ENCODE data around the gene GOLM1.

GOLM1 gene

DNA sequence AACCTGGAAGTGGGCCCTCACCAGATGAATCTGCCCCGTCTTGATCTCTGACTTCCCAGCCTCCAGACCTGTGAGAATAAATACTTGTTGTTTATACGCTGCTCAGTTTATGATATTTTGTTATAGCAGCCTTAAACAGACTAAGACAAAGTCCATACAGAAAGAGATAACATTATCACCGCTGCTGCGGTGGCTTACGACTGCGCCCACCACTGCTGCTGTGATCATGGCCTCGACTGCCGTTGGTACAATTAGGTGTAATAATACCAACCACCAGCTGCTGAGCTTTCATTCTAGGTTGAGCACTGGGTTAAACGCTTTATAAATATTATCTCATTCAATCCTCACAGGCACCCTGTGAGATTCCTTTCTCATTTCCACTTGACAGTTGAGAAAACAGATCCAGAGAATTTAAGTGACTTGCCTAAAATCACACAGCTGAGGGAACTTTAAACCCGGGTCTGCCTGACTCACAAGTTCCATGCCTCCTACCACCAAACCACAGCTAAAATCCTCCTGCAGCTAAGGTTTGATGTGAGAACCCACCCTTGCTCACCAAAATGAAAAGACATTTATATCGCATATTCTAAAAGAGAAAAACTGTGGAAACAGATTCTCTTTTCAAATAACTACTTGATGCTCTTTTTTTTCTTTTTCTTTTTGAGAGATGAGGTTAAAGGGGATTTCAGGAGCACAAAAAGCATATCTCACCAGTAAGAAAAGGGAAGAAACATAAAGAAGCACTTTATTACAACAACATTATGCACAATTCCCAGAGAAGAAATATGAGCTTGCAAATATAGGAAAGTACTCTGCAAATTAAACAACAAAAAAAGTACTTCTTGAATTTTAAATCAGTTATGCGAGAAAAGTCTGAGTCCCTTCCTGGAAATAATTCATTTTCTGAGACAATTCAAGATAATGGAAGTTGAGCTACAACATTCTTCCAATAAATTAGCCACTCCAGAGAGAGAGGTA is 23.9 kb downstream of the GOLM1 start:
- no peak overlapping the region for H3K4me3 ChIP-seq (ENCODE audit: control insufficient read depth, low read depth, low read length)
- no peak for TF ChIP-seq CTCF (conservative IDR thresholded peaks at IDR 0.05; ENCODE audit: control insufficient read depth, insufficient read depth, low read depth, low read length)
- DNase-seq (ENCODE audit: low read depth) = no peak

DNA sequence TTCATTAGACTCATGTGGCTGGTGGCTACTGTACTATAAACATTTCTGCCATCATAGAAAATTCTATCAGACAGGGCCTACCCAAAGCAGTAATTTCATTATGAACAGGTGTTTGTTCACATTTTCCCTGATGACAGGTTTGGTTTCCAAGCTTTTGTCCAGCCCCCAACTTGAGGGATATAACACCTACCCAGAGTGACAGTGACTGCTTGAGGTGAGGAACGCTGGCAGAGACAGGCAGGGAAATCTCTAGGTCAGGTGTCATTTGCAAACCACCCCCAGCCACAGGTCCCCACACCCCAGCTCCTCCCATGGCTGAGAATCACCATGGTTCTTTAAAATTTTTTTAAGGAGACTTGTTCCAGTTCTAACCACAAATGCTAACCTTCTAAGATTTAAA is 25.5 kb downstream of the GOLM1 start:
- TF ChIP-seq CTCF (conservative IDR thresholded peaks at IDR 0.05; ENCODE audit: control insufficient read depth, insufficient read depth, low read depth, low read length) = no peak
- no peak for DNase-seq (ENCODE audit: low read depth)
- no peak overlapping the region for H3K4me3 ChIP-seq (ENCODE audit: control insufficient read depth, low read depth, low read length)

- no peak overlapping the region for H3K4me3 ChIP-seq (ENCODE audit: control insufficient read depth, low read depth, low read length)
- no peak for TF ChIP-seq CTCF (conservative IDR thresholded peaks at IDR 0.05; ENCODE audit: control insufficient read depth, insufficient read depth, low read depth, low read length)
- peak; percentile 60 for DNase-seq (ENCODE audit: low read depth)
These were observed 26.9 kb downstream of the GOLM1 start for GRCh38 chr9:86072394-86072877.

DNA sequence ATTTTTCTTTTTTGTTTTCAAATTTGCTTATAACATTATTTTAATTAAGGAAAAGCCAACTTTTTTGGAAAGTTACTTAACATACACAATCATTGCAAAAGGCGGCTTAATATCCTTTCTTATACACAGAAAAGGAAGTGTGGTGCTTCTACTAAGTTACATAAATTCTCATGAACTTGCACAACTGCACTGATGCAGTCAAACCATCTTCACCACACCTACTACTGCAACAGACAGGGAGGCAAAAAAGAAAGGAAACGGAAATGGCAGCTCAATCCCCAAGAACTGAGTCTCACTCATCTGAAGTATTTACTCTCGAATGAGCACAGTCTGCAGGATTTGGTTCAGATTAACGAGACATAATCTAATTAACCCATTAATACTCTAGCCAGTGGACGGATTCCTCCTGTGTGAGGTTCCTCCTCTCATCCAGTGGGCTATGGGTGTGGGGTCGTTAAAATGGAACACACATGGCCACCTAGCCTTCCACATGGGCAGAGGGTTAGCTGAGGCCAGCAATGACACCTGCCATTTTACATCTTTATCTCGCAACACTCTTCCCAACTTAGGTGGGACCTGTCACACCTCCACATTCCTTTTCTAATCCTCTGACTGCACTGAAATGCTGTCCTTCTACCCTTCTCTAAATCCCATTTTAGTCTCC is 30.0 kb downstream of the GOLM1 start:
- no peak overlapping the region for H3K4me3 ChIP-seq (ENCODE audit: control insufficient read depth, low read depth, low read length)
- no peak for DNase-seq (ENCODE audit: low read depth)
- TF ChIP-seq CTCF (conservative IDR thresholded peaks at IDR 0.05; ENCODE audit: control insufficient read depth, insufficient read depth, low read depth, low read length) = no peak

- no peak for DNase-seq (ENCODE audit: low read depth)
- no peak overlapping the region for H3K4me3 ChIP-seq (ENCODE audit: control insufficient read depth, low read depth, low read length)
- no peak for TF ChIP-seq CTCF (conservative IDR thresholded peaks at IDR 0.05; ENCODE audit: control insufficient read depth, insufficient read depth, low read depth, low read length)
These were observed 35.1 kb downstream of the GOLM1 start for GRCh38 chr9:86064220-86064619.

- TF ChIP-seq CTCF (conservative IDR thresholded peaks at IDR 0.05; ENCODE audit: control insufficient read depth, insufficient read depth, low read depth, low read length) = no peak
- H3K4me3 ChIP-seq (ENCODE audit: control insufficient read depth, low read depth, low read length) = no peak overlapping the region
- no peak for DNase-seq (ENCODE audit: low read depth)
These were observed 36.3 kb downstream of the GOLM1 start for GRCh38 chr9:86062845-86063693.
